ENCODE measurements around the gene PTPRT. TPM values are rescaled to one million over a fixed set of nuclear protein-coding genes. Genes with fewer than 3 reads are reported as not detected.

PTPRT gene
- polyA plus RNA-seq, 2 of the 4 experiments (the other 2 are of a cell fraction), result not detected

DNA sequence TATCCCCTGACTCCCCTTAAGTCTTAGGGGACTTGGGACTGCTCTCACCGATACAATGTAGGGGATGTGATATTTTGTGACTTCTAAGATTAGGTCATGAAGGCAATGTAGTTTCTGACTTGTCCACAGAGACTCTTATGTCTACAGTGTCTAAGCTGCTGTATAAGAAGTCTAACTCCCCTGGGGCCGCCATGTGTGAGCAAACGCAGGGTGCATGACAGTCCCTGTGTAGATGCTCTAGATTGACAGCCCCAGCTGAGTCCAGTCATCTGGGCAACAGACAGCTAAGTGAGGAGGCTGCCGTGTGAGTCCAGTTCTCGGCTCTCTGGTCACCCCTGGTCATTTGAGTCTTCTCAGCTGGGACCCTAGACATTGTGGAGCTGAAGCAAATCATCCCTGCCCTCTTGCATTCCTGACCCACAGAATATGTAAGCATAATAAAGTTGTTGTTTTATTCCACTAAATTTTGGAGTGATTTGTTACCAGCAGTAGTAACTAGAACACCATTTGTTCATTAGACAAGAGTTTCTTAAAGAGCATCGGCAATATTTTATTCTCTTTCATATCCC is 828.2 kb downstream of the PTPRT start (continued):
- TF ChIP-seq, protein P1, sequence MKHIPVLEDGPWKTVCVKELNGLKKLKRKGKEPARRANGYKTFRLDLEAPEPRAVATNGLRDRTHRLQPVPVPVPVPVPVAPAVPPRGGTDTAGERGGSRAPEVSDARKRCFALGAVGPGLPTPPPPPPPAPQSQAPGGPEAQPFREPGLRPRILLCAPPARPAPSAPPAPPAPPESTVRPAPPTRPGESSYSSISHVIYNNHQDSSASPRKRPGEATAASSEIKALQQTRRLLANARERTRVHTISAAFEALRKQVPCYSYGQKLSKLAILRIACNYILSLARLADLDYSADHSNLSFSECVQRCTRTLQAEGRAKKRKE (CRISPR knock-in tag; IDR thresholded peaks at IDR 0.05; ENCODE audit: low read depth), result no peak
- TF ChIP-seq, protein P2, sequence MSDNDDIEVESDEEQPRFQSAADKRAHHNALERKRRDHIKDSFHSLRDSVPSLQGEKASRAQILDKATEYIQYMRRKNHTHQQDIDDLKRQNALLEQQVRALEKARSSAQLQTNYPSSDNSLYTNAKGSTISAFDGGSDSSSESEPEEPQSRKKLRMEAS (IDR thresholded peaks at IDR 0.05), result no peak
- TF ChIP-seq NFE2L2 (conservative IDR thresholded peaks at IDR 0.05; ENCODE audit: low read length), result no peak

DNA sequence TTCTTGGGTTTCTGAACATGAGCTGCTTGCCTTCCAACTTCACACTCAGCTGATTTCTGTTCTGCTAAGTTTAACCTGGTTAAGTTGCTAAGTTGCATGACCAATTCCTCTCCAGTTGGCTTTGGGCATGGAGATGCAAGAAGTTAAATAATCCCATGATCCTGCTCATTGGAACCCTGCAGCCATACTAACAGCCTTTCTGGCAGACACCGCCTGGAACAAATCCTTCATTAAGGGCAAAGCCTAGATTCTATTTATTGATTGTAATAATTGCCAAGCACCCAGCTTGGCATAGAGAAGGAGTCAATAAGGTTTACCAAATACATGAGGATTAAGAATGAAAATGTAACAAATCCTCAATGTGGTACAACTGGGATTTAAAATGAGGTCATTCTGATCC is 829.1 kb downstream of the PTPRT start:
- H3K4me1 ChIP-seq, result no peaks in the 10 kb centered on the region
- DNase-seq (ENCODE audit: low read depth in 1 of 2, low spot score in 1 of 2) (no peak), ATAC-seq (no peak), FAIRE-seq (no peak)
- no peak for TF ChIP-seq ZFP36 (IDR thresholded peaks at IDR 0.05; ENCODE audit: borderline replicate concordance, partially characterized antibody)
- TF ChIP-seq CHD2 (IDR thresholded peaks at IDR 0.05; ENCODE audit: low read length, partially characterized antibody), result no peak
- no peak for TF ChIP-seq HOXA7 (CRISPR knock-in tag; IDR thresholded peaks at IDR 0.05)
- no peak for TF ChIP-seq JUN (IDR thresholded peaks at IDR 0.05)
- no peak for TF ChIP-seq FOSL2 (IDR thresholded peaks at IDR 0.05)
- no peak for TF ChIP-seq FOSL2 (CRISPR knock-in tag; IDR thresholded peaks at IDR 0.05)
- TF ChIP-seq, protein P3, sequence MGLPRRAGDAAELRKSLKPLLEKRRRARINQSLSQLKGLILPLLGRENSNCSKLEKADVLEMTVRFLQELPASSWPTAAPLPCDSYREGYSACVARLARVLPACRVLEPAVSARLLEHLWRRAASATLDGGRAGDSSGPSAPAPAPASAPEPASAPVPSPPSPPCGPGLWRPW (IDR thresholded peaks at IDR 0.05), result no peak
- TF ChIP-seq RAD21 (conservative IDR thresholded peaks at IDR 0.05 in 1 of 2, IDR thresholded peaks at IDR 0.05 in 1 of 2), result no peak
- TF ChIP-seq MAFK (IDR thresholded peaks at IDR 0.05; ENCODE audit: partially characterized antibody), result no peak
- TF ChIP-seq POLR2A (IDR thresholded peaks at IDR 0.05; ENCODE audit: low read length), result no peak
- no peak for TF ChIP-seq POLR2AphosphoS2 (conservative IDR thresholded peaks at IDR 0.05; ENCODE audit: low read length)
- no peak for TF ChIP-seq KDM1A (IDR thresholded peaks at IDR 0.05; ENCODE audit: low read depth)
- TF ChIP-seq, protein P2 (IDR thresholded peaks at IDR 0.05), result no peak
- TF ChIP-seq HDAC2 (IDR thresholded peaks at IDR 0.05), result no peak
- no peak for TF ChIP-seq MAZ (IDR thresholded peaks at IDR 0.05; ENCODE audit: borderline replicate concordance, low read depth, low read length)
- TF ChIP-seq ZSCAN20 (CRISPR knock-in tag; IDR thresholded peaks at IDR 0.05), result no peak
- no peak for TF ChIP-seq FOSB (CRISPR knock-in tag; IDR thresholded peaks at IDR 0.05)
- TF ChIP-seq SMC3 (IDR thresholded peaks at IDR 0.05), result no peak
- TF ChIP-seq, protein P4, sequence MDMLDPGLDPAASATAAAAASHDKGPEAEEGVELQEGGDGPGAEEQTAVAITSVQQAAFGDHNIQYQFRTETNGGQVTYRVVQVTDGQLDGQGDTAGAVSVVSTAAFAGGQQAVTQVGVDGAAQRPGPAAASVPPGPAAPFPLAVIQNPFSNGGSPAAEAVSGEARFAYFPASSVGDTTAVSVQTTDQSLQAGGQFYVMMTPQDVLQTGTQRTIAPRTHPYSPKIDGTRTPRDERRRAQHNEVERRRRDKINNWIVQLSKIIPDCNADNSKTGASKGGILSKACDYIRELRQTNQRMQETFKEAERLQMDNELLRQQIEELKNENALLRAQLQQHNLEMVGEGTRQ (IDR thresholded peaks at IDR 0.05), result no peak
- TF ChIP-seq TFCP2L1 (CRISPR knock-in tag; IDR thresholded peaks at IDR 0.05), result no peak
- TF ChIP-seq RFX5 (IDR thresholded peaks at IDR 0.05), result no peak
- no peaks in the 10 kb centered on the region for H3K9me3 ChIP-seq
- H3K27ac ChIP-seq, result no peak overlapping the region
- H3K4me2 ChIP-seq, result no peak overlapping the region
- H3K4me3 ChIP-seq, result no peak overlapping the region
- ChIA-PET POLR2A (no interaction called here), CTCF (no interaction called here)
- WGBS (ENCODE audit: missing lambda C conversion rate), result 27% methylated on average over 1 of the region's 1 CpG

DNA sequence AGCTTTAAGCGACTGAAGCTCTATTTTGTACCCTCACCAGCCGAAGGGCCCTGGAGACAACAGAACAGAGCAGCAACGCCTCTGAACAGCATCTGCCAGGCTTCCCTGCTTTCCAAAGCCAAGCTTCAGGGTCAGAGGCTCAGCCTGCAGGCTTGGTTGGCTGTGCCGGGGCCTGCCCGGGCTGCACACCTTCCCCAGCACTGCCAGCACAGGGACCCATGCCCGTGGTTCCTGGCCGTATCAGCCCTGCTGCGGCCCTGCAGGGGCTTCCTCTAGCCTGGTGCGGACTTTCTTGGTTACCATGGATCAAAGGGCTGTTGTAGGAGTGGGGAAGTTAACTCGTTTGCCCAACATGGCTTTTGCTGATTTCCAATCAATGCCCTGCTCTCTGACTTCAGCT is 830.1 kb downstream of the PTPRT start:
- H3K9me3 ChIP-seq, result no peaks in the 10 kb centered on the region
- no peak overlapping the region for H3K4me3 ChIP-seq
- H3K4me2 ChIP-seq, result no peak overlapping the region
- H3K4me1 ChIP-seq, result no peaks in the 10 kb centered on the region
- ATAC-seq, result no peak
- no peak overlapping the region for H3K27ac ChIP-seq
- ChIA-PET POLR2A (no interaction called here), CTCF (interaction anchor here (1.4 kb wide), 1 partner anchor 12 kb away, joined by 3 read pairs; no protein-coding TSS in a partner anchor)
- no peak for DNase-seq (ENCODE audit: low read depth in 1 of 2, low spot score in 1 of 2)
- FAIRE-seq, result no peak
- WGBS (ENCODE audit: missing lambda C conversion rate), result 0% methylated on average over 8 of the region's 10 CpGs
- TF ChIP-seq EP300 (IDR thresholded peaks at IDR 0.05) (no peak), HDAC2 (IDR thresholded peaks at IDR 0.05) (no peak), JUNB (IDR thresholded peaks at IDR 0.05) (no peak), MAZ (IDR thresholded peaks at IDR 0.05; ENCODE audit: borderline replicate concordance, low read depth, low read length) (no peak), KDM1A (IDR thresholded peaks at IDR 0.05; ENCODE audit: low read depth) (no peak), NFE2L2 (conservative IDR thresholded peaks at IDR 0.05; ENCODE audit: low read length) (no peak), NPAS2 (CRISPR knock-in tag; IDR thresholded peaks at IDR 0.05; ENCODE audit: borderline replicate concordance) (no peak), POLR2A (IDR thresholded peaks at IDR 0.05; ENCODE audit: low read length) (no peak)
- TF ChIP-seq, protein P5, sequence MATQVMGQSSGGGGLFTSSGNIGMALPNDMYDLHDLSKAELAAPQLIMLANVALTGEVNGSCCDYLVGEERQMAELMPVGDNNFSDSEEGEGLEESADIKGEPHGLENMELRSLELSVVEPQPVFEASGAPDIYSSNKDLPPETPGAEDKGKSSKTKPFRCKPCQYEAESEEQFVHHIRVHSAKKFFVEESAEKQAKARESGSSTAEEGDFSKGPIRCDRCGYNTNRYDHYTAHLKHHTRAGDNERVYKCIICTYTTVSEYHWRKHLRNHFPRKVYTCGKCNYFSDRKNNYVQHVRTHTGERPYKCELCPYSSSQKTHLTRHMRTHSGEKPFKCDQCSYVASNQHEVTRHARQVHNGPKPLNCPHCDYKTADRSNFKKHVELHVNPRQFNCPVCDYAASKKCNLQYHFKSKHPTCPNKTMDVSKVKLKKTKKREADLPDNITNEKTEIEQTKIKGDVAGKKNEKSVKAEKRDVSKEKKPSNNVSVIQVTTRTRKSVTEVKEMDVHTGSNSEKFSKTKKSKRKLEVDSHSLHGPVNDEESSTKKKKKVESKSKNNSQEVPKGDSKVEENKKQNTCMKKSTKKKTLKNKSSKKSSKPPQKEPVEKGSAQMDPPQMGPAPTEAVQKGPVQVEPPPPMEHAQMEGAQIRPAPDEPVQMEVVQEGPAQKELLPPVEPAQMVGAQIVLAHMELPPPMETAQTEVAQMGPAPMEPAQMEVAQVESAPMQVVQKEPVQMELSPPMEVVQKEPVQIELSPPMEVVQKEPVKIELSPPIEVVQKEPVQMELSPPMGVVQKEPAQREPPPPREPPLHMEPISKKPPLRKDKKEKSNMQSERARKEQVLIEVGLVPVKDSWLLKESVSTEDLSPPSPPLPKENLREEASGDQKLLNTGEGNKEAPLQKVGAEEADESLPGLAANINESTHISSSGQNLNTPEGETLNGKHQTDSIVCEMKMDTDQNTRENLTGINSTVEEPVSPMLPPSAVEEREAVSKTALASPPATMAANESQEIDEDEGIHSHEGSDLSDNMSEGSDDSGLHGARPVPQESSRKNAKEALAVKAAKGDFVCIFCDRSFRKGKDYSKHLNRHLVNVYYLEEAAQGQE (IDR thresholded peaks at IDR 0.05), result no peak
- TF ChIP-seq, protein P1 (CRISPR knock-in tag; IDR thresholded peaks at IDR 0.05; ENCODE audit: low read depth), result no peak
- TF ChIP-seq, protein P6, sequence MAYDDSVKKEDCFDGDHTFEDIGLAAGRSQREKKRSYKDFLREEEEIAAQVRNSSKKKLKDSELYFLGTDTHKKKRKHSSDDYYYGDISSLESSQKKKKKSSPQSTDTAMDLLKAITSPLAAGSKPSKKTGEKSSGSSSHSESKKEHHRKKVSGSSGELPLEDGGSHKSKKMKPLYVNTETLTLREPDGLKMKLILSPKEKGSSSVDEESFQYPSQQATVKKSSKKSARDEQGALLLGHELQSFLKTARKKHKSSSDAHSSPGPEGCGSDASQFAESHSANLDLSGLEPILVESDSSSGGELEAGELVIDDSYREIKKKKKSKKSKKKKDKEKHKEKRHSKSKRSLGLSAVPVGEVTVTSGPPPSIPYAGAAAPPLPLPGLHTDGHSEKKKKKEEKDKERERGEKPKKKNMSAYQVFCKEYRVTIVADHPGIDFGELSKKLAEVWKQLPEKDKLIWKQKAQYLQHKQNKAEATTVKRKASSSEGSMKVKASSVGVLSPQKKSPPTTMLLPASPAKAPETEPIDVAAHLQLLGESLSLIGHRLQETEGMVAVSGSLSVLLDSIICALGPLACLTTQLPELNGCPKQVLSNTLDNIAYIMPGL (CRISPR knock-in tag; IDR thresholded peaks at IDR 0.05; ENCODE audit: borderline replicate concordance), result no peak

All from A549 (cell line).